OCI-LY7 (cell line): ENCODE data around the gene SPEM2. TPM values are rescaled to one million over a fixed set of nuclear protein-coding genes. Genes with fewer than 3 reads are reported as not detected.

ENCODE experiments used
- BruUV-seq: library from RNA; stranded (reverse); fragments of 400-500 nt; replicated peaks from 2 replicates; lab custom pipeline; 2021; lab: Mats Ljungman, UMichigan
- CTCF ChIA-PET: fragments of 300-600 bp; sonication (Branson Sonifier 250); formaldehyde crosslinking; loops from one replicate; lab custom pipeline; 2022; ENCODE audit warnings: antibody characterized with exemption; ENCODE audit not compliant: unreplicated experiment; lab: Charles Lee
- POLR2A ChIA-PET: fragments of 300-600 bp; sonication (Branson Sonifier 250); formaldehyde crosslinking; loops from one replicate; lab custom pipeline; 2022; ENCODE audit warnings: antibody characterized with exemption; lab: Charles Lee
- DNase-seq: peaks from one replicate; pipeline ENCODE4 v3.0.0-alpha.2; 2015; ENCODE audit warnings: low spot score
- H2AFZ ChIP-seq: fragments of 200-600 bp; sonication (generic), shearing (Covaris generic); 2 replicates; pipeline ENCODE4 v1.6.1; 2014; ENCODE audit warnings: mild to moderate bottlenecking, antibody characterized with exemption, low read length, moderate library complexity
- H3K27ac ChIP-seq: fragments of 200-600 bp; sonication (generic); 2 replicates; pipeline ENCODE4 v1.5.1; 2014; ENCODE audit warnings: mixed run types, low read depth, mild to moderate bottlenecking, moderate library complexity, low read length, inconsistent platforms; ENCODE audit not compliant: poor library complexity, severe bottlenecking
- H3K36me3 ChIP-seq: fragments of 200-600 bp; sonication (generic); 2 replicates; pipeline ENCODE4 v1.6.1; 2014; ENCODE audit warnings: mild to moderate bottlenecking, antibody characterized with exemption, low read length, moderate library complexity, mixed read lengths; ENCODE audit not compliant: insufficient read depth
- H3K4me1 ChIP-seq: fragments of 200-600 bp; sonication (generic); 2 replicates; pipeline ENCODE4 v1.5.1; 2014; ENCODE audit warnings: mild to moderate bottlenecking, low read length; ENCODE audit not compliant: insufficient read depth, poor library complexity, severe bottlenecking
- H3K4me2 ChIP-seq: fragments of 200-600 bp; sonication (generic); 2 replicates; pipeline ENCODE4 v1.6.1; 2014; ENCODE audit warnings: mild to moderate bottlenecking, low read length
- H3K4me3 ChIP-seq: fragments of 200-600 bp; sonication (generic); 2 replicates; pipeline ENCODE4 v1.5.1; 2014; ENCODE audit warnings: mild to moderate bottlenecking, low read depth, low read length; ENCODE audit not compliant: poor library complexity, severe bottlenecking
- H3K79me2 ChIP-seq: fragments of 200-600 bp; sonication (generic); 2 replicates; pipeline ENCODE4 v1.6.1; 2016; ENCODE audit warnings: low read depth, mild to moderate bottlenecking, low read length, moderate library complexity, mixed read lengths; ENCODE audit not compliant: insufficient read depth
- H3K9me2 ChIP-seq: fragments of 200-600 bp; sonication (generic); 2 replicates; pipeline ENCODE4 v1.6.1; 2016; ENCODE audit warnings: mild to moderate bottlenecking, low read length, mixed read lengths; ENCODE audit not compliant: insufficient read depth
- H3K9me3 ChIP-seq: fragments of 200-600 bp; sonication (generic); 2 replicates; pipeline ENCODE4 v1.6.1; 2014; ENCODE audit warnings: mild to moderate bottlenecking, mixed run types, low read length, mixed read lengths
- H4K20me1 ChIP-seq: fragments of 200-600 bp; sonication (generic); 2 replicates; pipeline ENCODE4 v1.6.1; 2014; ENCODE audit warnings: mild to moderate bottlenecking, antibody characterized with exemption, low read length, moderate library complexity, mixed read lengths; ENCODE audit not compliant: insufficient read depth
- EZH2phosphoT487 ChIP-seq: fragments of 200-600 bp; sonication (generic); IDR thresholded peaks from 2 replicates; pipeline ENCODE4 v1.6.1; 2018; ENCODE audit warnings: low read depth, borderline replicate concordance, mild to moderate bottlenecking, mixed run types, antibody characterized with exemption, low read length, moderate library complexity, mixed read lengths
- intact Hi-C: fragments of 100-400 bp; cut with micrococcal nuclease; formaldehyde crosslinking; loops from one replicate; pipeline ENCODE4 v1.10.0; 2022; ENCODE audit not compliant: unreplicated experiment
- total RNA-seq, 2 experiments: library from RNA; depleted of rRNA in 1 of 2; stranded (reverse); fragments of >200 nt in 1 of 2; shearing (Covaris generic) in 1 of 2; gene quantifications; 2 replicates each; pipeline ENCODE4 v1.2.3, GENCODE V29; 2014 to 2022
- TF ChIP-seq, protein P1 (sequence below): fragments of 200-600 bp; sonication (generic); conservative IDR thresholded peaks from 2 replicates; pipeline ENCODE4 v1.5.1; 2014; ENCODE audit warnings: mild to moderate bottlenecking, antibody characterized with exemption, low read length, moderate library complexity, mixed read lengths

The SPEM2 gene
- total RNA-seq, 2 experiments from 2014 or later: not detected

DNA sequence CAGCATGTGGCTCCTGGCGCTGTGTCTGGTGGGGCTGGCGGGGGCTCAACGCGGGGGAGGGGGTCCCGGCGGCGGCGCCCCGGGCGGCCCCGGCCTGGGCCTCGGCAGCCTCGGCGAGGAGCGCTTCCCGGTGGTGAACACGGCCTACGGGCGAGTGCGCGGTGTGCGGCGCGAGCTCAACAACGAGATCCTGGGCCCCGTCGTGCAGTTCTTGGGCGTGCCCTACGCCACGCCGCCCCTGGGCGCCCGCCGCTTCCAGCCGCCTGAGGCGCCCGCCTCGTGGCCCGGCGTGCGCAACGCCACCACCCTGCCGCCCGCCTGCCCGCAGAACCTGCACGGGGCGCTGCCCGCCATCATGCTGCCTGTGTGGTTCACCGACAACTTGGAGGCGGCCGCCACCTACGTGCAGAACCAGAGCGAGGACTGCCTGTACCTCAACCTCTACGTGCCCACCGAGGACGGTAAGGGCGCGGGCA is 17.1 kb upstream of the SPEM2 start:
- Histone ChIP-seq H3K9me3 (no peaks in the 10 kb centered on the region), H3K4me1 (peaks cover under 1% of the 10 kb centered on the region), H2AFZ (no peak overlapping the region), H3K27ac (no peak overlapping the region), H3K4me3 (no peak overlapping the region), H3K79me2 (no peaks in the 10 kb centered on the region), H4K20me1 (no peaks in the 10 kb centered on the region), H3K9me2 (no peaks in the 10 kb centered on the region), H3K4me2 (no peak overlapping the region), H3K36me3 (no peaks in the 10 kb centered on the region)
- no TSS peak for BruUV-seq
- TF ChIP-seq, protein P1, sequence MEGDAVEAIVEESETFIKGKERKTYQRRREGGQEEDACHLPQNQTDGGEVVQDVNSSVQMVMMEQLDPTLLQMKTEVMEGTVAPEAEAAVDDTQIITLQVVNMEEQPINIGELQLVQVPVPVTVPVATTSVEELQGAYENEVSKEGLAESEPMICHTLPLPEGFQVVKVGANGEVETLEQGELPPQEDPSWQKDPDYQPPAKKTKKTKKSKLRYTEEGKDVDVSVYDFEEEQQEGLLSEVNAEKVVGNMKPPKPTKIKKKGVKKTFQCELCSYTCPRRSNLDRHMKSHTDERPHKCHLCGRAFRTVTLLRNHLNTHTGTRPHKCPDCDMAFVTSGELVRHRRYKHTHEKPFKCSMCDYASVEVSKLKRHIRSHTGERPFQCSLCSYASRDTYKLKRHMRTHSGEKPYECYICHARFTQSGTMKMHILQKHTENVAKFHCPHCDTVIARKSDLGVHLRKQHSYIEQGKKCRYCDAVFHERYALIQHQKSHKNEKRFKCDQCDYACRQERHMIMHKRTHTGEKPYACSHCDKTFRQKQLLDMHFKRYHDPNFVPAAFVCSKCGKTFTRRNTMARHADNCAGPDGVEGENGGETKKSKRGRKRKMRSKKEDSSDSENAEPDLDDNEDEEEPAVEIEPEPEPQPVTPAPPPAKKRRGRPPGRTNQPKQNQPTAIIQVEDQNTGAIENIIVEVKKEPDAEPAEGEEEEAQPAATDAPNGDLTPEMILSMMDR: no peak
- TF ChIP-seq EZH2phosphoT487: no peak
- CTCF ChIA-PET: no interaction called here
- intact Hi-C loops: no loop called here
- no peak for DNase-seq
- POLR2A ChIA-PET: no interaction called here

DNA sequence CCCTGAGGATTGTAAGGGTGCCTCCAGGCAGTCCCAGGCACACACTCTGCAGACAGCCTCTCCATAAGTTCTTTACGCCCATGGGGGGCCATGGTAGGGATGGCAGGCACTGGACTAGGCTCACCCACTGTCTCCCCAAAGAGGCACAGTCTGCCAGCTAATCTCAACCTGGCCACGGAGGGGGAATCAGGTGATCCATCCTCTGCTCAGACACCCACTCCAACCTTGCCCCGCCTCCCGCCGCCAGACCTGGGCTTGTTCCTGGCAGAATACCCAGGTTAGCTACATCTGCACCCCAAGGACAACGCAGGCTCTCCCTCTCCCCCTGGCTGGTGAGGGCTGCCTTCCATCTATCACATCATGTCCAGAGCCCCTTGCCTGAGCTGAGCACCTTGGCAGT is 16.6 kb upstream of the SPEM2 start:
- no peaks in the 10 kb centered on the region for H3K9me3 ChIP-seq
- no peaks in the 10 kb centered on the region for H3K79me2 ChIP-seq
- H2AFZ ChIP-seq: no peak overlapping the region
- DNase-seq: no peak
- no peaks in the 10 kb centered on the region for H3K36me3 ChIP-seq
- TF ChIP-seq, protein P1: no peak
- TF ChIP-seq EZH2phosphoT487: no peak
- H4K20me1 ChIP-seq: no peaks in the 10 kb centered on the region
- no peaks in the 10 kb centered on the region for H3K9me2 ChIP-seq
- no peaks in the 10 kb centered on the region for H3K4me1 ChIP-seq
- intact Hi-C loops: no loop called here
- POLR2A ChIA-PET: no interaction called here
- H3K4me2 ChIP-seq: no peak overlapping the region
- CTCF ChIA-PET: no interaction called here
- H3K4me3 ChIP-seq: no peak overlapping the region
- no peak overlapping the region for H3K27ac ChIP-seq
- no TSS peak for BruUV-seq

DNA sequence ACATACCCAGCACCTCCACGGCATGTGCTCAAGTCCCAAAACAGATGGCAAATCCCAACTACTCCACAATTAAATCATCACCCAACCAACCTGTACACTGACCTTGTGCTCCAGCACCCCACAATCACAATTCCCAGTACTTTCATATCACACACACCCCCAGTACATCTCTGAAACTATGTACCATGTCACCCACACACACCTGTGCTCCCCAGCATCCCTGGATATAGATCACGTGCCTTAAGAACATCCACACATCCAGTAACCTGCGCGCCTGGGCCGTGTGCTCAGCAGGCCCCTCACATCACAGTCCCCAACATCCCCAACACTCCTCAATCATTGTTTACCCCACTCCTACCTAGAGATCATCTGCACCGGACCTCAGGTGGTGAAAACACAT is 15.7 kb upstream of the SPEM2 start:
- Histone ChIP-seq H3K27ac (no peak overlapping the region), H3K9me2 (no peaks in the 10 kb centered on the region), H3K36me3 (no peaks in the 10 kb centered on the region), H3K4me1 (no peaks in the 10 kb centered on the region), H3K4me3 (no peak overlapping the region), H2AFZ (no peak overlapping the region), H4K20me1 (no peaks in the 10 kb centered on the region), H3K9me3 (no peaks in the 10 kb centered on the region), H3K4me2 (no peak overlapping the region), H3K79me2 (no peaks in the 10 kb centered on the region)
- intact Hi-C loops: no loop called here
- BruUV-seq: no TSS peak
- DNase-seq: no peak
- CTCF ChIA-PET: no interaction called here
- TF ChIP-seq, protein P1: no peak
- no peak for TF ChIP-seq EZH2phosphoT487
- POLR2A ChIA-PET: no interaction called here
